HFFc6 (cell line): ENCODE results near the gene POPDC3. TPM values are rescaled to one million over a fixed set of nuclear protein-coding genes. Genes with fewer than 3 reads are reported as not detected.

Experiments used
- DNase-seq: peaks from one replicate; pipeline ENCODE4 v3.0.0-alpha.2; 2018
- H3K27ac Mint-ChIP-seq: 2 replicates; pipeline ENCODE4 v1.8.0; 2020; ENCODE audit warnings: mild to moderate bottlenecking, mixed read lengths
- H3K27me3 Mint-ChIP-seq: 2 replicates; pipeline ENCODE4 v1.8.0; 2021; ENCODE audit warnings: mild to moderate bottlenecking, moderate library complexity, mixed read lengths; ENCODE audit not compliant: insufficient read depth
- H3K36me3 Mint-ChIP-seq: 2 replicates; pipeline ENCODE4 v1.8.0; 2021; ENCODE audit warnings: low read depth, mixed read lengths
- H3K4me1 Mint-ChIP-seq: 2 replicates; pipeline ENCODE4 v1.8.0; 2020; ENCODE audit warnings: low read depth, mixed read lengths
- H3K4me3 Mint-ChIP-seq: 2 replicates; pipeline ENCODE4 v1.8.0; 2020; ENCODE audit warnings: mild to moderate bottlenecking, moderate library complexity, mixed read lengths
- H3K9me3 Mint-ChIP-seq: 2 replicates; pipeline ENCODE4 v1.8.0; 2020; ENCODE audit warnings: mild to moderate bottlenecking, mixed read lengths
- total RNA-seq, 6 experiments: library from RNA; stranded (reverse); fragmentation: NEBNext Ultra II Directional; extraction: Animal tissue kit (Norgen Biotek cat#: 25700); gene quantifications; 2 replicates in 1 of 6; 3 replicates in 5 of 6; pipeline ENCODE4 v1.2.3, GENCODE V29; 2021
- TF ChIP-seq, protein P1 (sequence below): fragments of 200-600 bp; sonication (generic); IDR thresholded peaks from 2 replicates; pipeline ENCODE4 v1.5.0; 2021; ENCODE audit warnings: antibody characterized with exemption, mild to moderate bottlenecking

POPDC3 gene
- total RNA-seq, 6 experiments from 2014 or later: 15.4 to 24.1 (median 21.2) TPM

DNA sequence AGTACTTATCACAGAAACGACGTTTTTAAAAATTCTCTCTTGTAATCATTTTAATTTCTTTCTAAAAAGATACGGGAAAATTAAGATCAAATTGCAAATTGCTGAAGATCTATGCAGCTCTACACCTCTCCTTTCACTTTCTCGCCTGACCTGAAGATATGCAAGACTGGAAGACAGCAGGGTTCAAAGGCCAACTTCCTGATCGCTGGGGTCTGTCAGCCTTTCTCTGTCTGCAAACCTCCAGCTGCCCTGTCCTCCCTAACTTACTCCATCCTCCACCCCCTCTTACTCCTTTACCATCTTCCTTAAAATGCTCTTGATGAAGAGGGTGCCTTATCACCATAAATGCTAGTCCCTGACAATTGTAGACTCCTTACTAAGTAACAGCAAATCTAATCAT is 63.7 kb downstream of the POPDC3 start:
- Mint-ChIP-seq H3K36me3 (peaks cover 3% of the 10 kb centered on the region; the same call in 1 of the 2 replicates), H3K9me3 (no peaks in the 10 kb centered on the region), H3K4me1 (peaks cover 7% of the 10 kb centered on the region; the same call in 1 of the 2 replicates), H3K27me3 (peaks cover 2% of the 10 kb centered on the region; the same call in 1 of the 2 replicates), H3K27ac (no peak overlapping the region; the same call in 1 of the 2 replicates), H3K4me3 (no peak overlapping the region)
- TF ChIP-seq, protein P1, sequence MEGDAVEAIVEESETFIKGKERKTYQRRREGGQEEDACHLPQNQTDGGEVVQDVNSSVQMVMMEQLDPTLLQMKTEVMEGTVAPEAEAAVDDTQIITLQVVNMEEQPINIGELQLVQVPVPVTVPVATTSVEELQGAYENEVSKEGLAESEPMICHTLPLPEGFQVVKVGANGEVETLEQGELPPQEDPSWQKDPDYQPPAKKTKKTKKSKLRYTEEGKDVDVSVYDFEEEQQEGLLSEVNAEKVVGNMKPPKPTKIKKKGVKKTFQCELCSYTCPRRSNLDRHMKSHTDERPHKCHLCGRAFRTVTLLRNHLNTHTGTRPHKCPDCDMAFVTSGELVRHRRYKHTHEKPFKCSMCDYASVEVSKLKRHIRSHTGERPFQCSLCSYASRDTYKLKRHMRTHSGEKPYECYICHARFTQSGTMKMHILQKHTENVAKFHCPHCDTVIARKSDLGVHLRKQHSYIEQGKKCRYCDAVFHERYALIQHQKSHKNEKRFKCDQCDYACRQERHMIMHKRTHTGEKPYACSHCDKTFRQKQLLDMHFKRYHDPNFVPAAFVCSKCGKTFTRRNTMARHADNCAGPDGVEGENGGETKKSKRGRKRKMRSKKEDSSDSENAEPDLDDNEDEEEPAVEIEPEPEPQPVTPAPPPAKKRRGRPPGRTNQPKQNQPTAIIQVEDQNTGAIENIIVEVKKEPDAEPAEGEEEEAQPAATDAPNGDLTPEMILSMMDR: no peak
- DNase-seq: no peak

DNA sequence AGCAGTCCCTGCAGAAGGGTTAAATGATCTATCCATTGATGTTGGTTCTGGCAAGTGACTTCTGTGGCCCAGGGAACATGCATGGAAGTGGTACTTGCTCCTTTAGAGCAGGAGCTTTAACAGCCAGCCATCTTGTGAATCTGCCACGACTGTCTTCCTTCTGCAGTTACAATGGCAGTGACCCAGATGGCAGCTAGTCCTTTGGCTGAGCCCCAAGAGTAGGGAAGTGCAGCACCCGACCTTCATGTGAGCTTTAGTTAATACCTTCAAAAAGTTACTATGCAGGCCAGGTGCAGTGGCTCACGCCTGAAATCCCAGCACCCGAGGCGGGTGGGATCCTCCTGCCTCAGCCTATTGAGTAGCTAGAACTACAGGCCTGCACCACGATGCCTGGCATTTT is 66.4 kb downstream of the POPDC3 start:
- Mint-ChIP-seq H3K27ac (no peak overlapping the region), H3K9me3 (no peaks in the 10 kb centered on the region), H3K4me1 (no peaks in the 10 kb centered on the region), H3K4me3 (no peak overlapping the region), H3K27me3 (peaks cover 2% of the 10 kb centered on the region; the same call in 1 of the 2 replicates), H3K36me3 (no peaks in the 10 kb centered on the region)
- no peak for DNase-seq
- TF ChIP-seq, protein P1: no peak

DNA sequence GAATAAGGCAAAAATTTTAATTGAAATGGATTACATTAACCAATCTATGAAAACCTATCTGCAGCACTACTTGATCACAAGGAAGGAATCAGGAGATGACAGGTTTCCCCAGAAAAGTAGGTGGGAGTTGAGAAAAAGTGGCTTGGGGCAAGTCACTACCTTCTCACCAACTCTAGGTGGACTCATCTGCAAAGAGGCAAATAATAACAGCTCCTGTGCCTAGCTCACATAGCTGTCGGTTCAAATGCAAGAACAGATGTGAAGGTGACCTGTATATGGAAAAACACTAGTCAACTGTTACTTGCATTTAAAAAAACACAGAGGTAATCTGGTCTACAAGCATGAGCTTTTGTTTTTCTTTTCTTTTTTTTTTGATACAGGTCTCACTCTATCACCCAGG is 67.2 kb downstream of the POPDC3 start:
- no peak for DNase-seq

DNA sequence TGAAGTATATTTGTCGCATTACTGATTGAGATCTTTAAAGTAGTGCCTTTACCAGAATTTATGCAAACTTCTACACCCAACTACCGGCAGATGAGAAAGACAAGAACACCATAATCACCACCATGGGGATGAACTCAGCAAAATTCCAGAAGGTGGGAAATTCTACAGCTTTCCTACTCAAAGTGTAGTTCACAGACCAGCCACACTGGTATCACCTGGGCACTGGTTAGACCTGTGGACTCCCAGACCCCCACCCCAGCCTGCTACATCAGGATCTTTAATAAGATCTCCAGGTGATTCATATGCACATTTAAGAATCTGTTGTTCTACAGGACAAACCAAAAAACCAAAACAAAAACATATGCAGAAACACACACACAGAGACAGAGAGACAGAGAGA is 67.9 kb downstream of the POPDC3 start:
- DNase-seq: no peak
- Mint-ChIP-seq H3K4me1 (no peaks in the 10 kb centered on the region), H3K36me3 (no peaks in the 10 kb centered on the region), H3K27me3 (peaks cover 2% of the 10 kb centered on the region; the same call in 1 of the 2 replicates), H3K9me3 (no peaks in the 10 kb centered on the region), H3K27ac (no peak overlapping the region), H3K4me3 (no peak overlapping the region)
- TF ChIP-seq, protein P1: no peak

More for the DNA sequence above, 67.2 kb downstream of the POPDC3 start:
- H3K27me3 Mint-ChIP-seq: peaks cover 2% of the 10 kb centered on the region; the same call in 1 of the 2 replicates
- no peak overlapping the region for H3K4me3 Mint-ChIP-seq
- no peak overlapping the region for H3K27ac Mint-ChIP-seq
- no peaks in the 10 kb centered on the region for H3K4me1 Mint-ChIP-seq
- H3K36me3 Mint-ChIP-seq: no peaks in the 10 kb centered on the region
- H3K9me3 Mint-ChIP-seq: no peaks in the 10 kb centered on the region
- TF ChIP-seq, protein P1: peak; percentile 11; the same call in 1 of the 2 replicates

DNA sequence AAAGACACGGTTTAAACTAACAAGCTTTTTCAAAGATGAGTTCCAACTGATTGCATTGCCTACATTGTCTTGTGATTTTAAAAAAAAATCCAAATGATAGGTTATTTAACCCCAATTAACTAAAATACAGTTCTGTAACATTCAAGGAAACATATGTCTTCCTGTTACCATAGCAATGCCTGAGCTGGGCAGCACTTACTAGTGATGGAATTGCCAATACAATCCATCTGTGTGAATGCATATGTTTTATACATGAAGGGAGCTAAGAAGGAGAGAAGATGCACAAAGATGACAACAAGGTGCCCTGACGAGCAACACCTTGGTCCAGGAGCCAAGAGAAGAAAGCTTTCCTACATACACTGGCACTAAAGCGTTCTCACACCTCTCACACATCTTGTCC is 68.7 kb downstream of the POPDC3 start:
- no peak for DNase-seq
- H3K9me3 Mint-ChIP-seq: no peaks in the 10 kb centered on the region
- H3K27me3 Mint-ChIP-seq: peaks cover 2% of the 10 kb centered on the region; the same call in 1 of the 2 replicates
- H3K4me1 Mint-ChIP-seq: no peaks in the 10 kb centered on the region
- no peak overlapping the region for H3K4me3 Mint-ChIP-seq
- H3K36me3 Mint-ChIP-seq: no peaks in the 10 kb centered on the region
- H3K27ac Mint-ChIP-seq: no peak overlapping the region
- TF ChIP-seq, protein P1: no peak
